CMK (cell line): ENCODE measurements around the gene KIFC3.
A peak's percentile ranks its signal among the peaks of the same experiment; 100 is the strongest.
"Not testable (repeated sequence)": the region's sequence is repeated elsewhere in the genome, so short reads cannot be mapped to it uniquely, and the experiment has no call there.

Experiments used
- DNase-seq: peaks from one replicate; pipeline ENCODE4 v3.0.0-alpha.2; 2010; ENCODE audit warnings: low read depth

KIFC3 gene

GRCh38 chr16:57824888-57825287 lies 22.6 kb upstream of the KIFC3 start:
- DNase-seq, result no peak

GRCh38 chr16:57823836-57824235 lies 21.5 kb upstream of the KIFC3 start:
- DNase-seq, result no peak

GRCh38 chr16:57822856-57823255 lies 20.6 kb upstream of the KIFC3 start:
- no peak for DNase-seq

GRCh38 chr16:57822018-57822553 lies 19.8 kb upstream of the KIFC3 start:
- DNase-seq, result no peak

- no peak for DNase-seq
Measured at GRCh38 chr16:57821149-57821971, 19.1 kb upstream of the KIFC3 start.

- DNase-seq, result no peak
Measured at GRCh38 chr16:57818377-57819064, 16.2 kb upstream of the KIFC3 start.

GRCh38 chr16:57817680-57818079 lies 15.4 kb upstream of the KIFC3 start:
- DNase-seq, result no peak

- no peak for DNase-seq
Measured at GRCh38 chr16:57815987-57816745, 13.9 kb upstream of the KIFC3 start.

GRCh38 chr16:57814896-57815295 lies 12.6 kb upstream of the KIFC3 start:
- no peak for DNase-seq

- no peak for DNase-seq
Measured at GRCh38 chr16:57813466-57813865, 11.2 kb upstream of the KIFC3 start.

- DNase-seq, result not testable (repeated sequence)
Measured at GRCh38 chr16:57811340-57811739, 9.0 kb upstream of the KIFC3 start.

- peak; percentile 95 for DNase-seq
Measured at GRCh38 chr16:57810197-57811031, 8.1 kb upstream of the KIFC3 start.

GRCh38 chr16:57809276-57810196 lies 7.2 kb upstream of the KIFC3 start:
- no peak for DNase-seq

GRCh38 chr16:57808589-57809228 lies 6.4 kb upstream of the KIFC3 start:
- no peak for DNase-seq

GRCh38 chr16:57807968-57808528 lies 5.8 kb upstream of the KIFC3 start:
- DNase-seq, result no peak

GRCh38 chr16:57807252-57807967 lies 5.1 kb upstream of the KIFC3 start:
- no peak for DNase-seq

GRCh38 chr16:57805176-57805575 lies 2.9 kb upstream of the KIFC3 start:
- DNase-seq, result no peak

GRCh38 chr16:57804111-57804837 lies 2.0 kb upstream of the KIFC3 start:
- DNase-seq, result no peak
